Transverse colon (tissue), 4 donors: Measurements from ENCODE around the gene PROZ.

Source experiments
- CTCF ChIP-seq, 5 experiments: fragments of 200-600 bp in 3 of 5; fragments of 450-650 bp in 2 of 5; sonication (generic) in 3 of 5; IDR thresholded peaks; 1 replicate in 2 of 5; 2 replicates in 3 of 5; pipeline ENCODE4 v1.5.1; 2016 to 2017; ENCODE audit warnings: antibody characterized with exemption in 5 of 5, inconsistent platforms in 3 of 5, mild to moderate bottlenecking in 2 of 5, moderate library complexity in 1 of 5
- EP300 ChIP-seq: sonication (generic); formaldehyde crosslinking; IDR thresholded peaks from one replicate; pipeline ENCODE4 v1.6.1; 2017; ENCODE audit warnings: antibody characterized with exemption, low read depth
- POLR2A ChIP-seq: fragments of 450-650 bp; IDR thresholded peaks from one replicate; pipeline ENCODE4 v1.6.1; 2016; ENCODE audit warnings: antibody characterized with exemption, mild to moderate bottlenecking, moderate library complexity
- POLR2AphosphoS5 ChIP-seq, 3 donors: sonication (generic); formaldehyde crosslinking; IDR thresholded peaks; one replicate each; pipeline ENCODE4 v1.6.1; 2016; ENCODE audit warnings: antibody characterized with exemption in 3 of 3

- TF ChIP-seq POLR2A (no peak), CTCF (IDR thresholded peaks at IDR 0.05) (no peak), POLR2AphosphoS5 (IDR thresholded peaks at IDR 0.05) (no peak), EP300 (no peak)
Observed at GRCh38 chr13:113150550-113151365, 7.7 kb upstream of the PROZ start.
